GM12878 (cell line): ENCODE data around the gene CCDC83. TPM values are rescaled to one million over a fixed set of nuclear protein-coding genes. Genes with fewer than 3 reads are reported as not detected.
A peak's percentile ranks its signal among the peaks of the same experiment; 100 is the strongest.

ENCODE experiments used
- ATAC-seq: fragments of 200-7000 bp; cut with Tn5 transposase; 3 replicates; pipeline ENCODE4 v1.9.1; 2020; ENCODE audit warnings: mild to moderate bottlenecking, moderate library complexity
- BruUV-seq: library from RNA; stranded (reverse); fragments of 400-500 nt; replicated peaks from 2 replicates; lab custom pipeline; 2021; lab: Mats Ljungman, UMichigan
- CTCF ChIA-PET: fragments of 300-600 bp; sonication (Branson Sonifier 250); formaldehyde crosslinking; extraction: SDS; loops from one replicate; lab custom pipeline; 2021; ENCODE audit warnings: inconsistent platforms; lab: Yijun Ruan, JAX
- POLR2A ChIA-PET: fragments of 350-600 bp; formaldehyde crosslinking; extraction: SDS; loops from one replicate; lab custom pipeline; 2021; ENCODE audit warnings: inconsistent platforms; lab: Charles Lee
- RAD21 ChIA-PET: fragments of 300-600 bp; sonication (Branson Sonifier 250); formaldehyde crosslinking; loops from one replicate; lab custom pipeline; 2023; ENCODE audit warnings: antibody characterized with exemption; ENCODE audit not compliant: unreplicated experiment; lab: Charles Lee
- SMC1A ChIA-PET: fragments of 300-600 bp; sonication (Branson Sonifier 250); formaldehyde crosslinking; loops from one replicate; lab custom pipeline; 2023; ENCODE audit not compliant: unreplicated experiment, uncharacterized antibody; lab: Charles Lee
- DNase-seq: peaks from one replicate; pipeline ENCODE4 v3.0.0-alpha.2; 2011; ENCODE audit warnings: low read depth, low spot score
- FAIRE-seq: peaks from 3 replicates; lab custom pipeline; 2011; peaks lifted over from hg19 to GRCh38; lab: Jason Lieb, UNC
- H2AFZ ChIP-seq: 2 replicates; pipeline ENCODE4 v1.6.0; 2011; ENCODE audit warnings: low read depth, low read length, control low read depth; ENCODE audit not compliant: control insufficient read depth
- H3K27ac ChIP-seq: 2 replicates; pipeline ENCODE4 v1.5.1; 2011; ENCODE audit warnings: control low read depth; ENCODE audit not compliant: control insufficient read depth, insufficient read depth
- H3K27me3 ChIP-seq, 2 experiments: replicated peaks in 1 of 2; 2 replicates each; pipeline versions ENCODE4 v1.6.0 to v1.6.1; 2011; ENCODE audit warnings: low read length in 1 of 2; ENCODE audit not compliant: control insufficient read depth in 2 of 2, insufficient read depth in 2 of 2
- H3K36me3 ChIP-seq, 2 experiments: 2 replicates each; pipeline ENCODE4 v1.5.1; 2011; ENCODE audit warnings: low read length in 1 of 2; ENCODE audit not compliant: control insufficient read depth in 2 of 2, insufficient read depth in 2 of 2
- H3K4me1 ChIP-seq: 2 replicates; pipeline ENCODE4 v1.6.1; 2011; ENCODE audit warnings: mild to moderate bottlenecking, low read length, moderate library complexity, mixed read lengths; ENCODE audit not compliant: control insufficient read depth, insufficient read depth
- H3K4me2 ChIP-seq: 2 replicates; pipeline ENCODE4 v1.6.0; 2011; ENCODE audit warnings: control low read depth; ENCODE audit not compliant: control insufficient read depth, insufficient read depth
- H3K4me3 ChIP-seq: fragments of 200-600 bp; sonication (generic); 2 replicates; pipeline ENCODE4 v1.5.1; 2016
- H3K79me2 ChIP-seq: 2 replicates; pipeline ENCODE4 v1.6.0; 2011; ENCODE audit warnings: low read length; ENCODE audit not compliant: control insufficient read depth, insufficient read depth
- H3K9ac ChIP-seq: 2 replicates; pipeline ENCODE4 v1.8.0; 2011; ENCODE audit warnings: low read length, control low read depth, mixed read lengths; ENCODE audit not compliant: control insufficient read depth, insufficient read depth
- H3K9me3 ChIP-seq: replicated peaks from 3 replicates; pipeline ENCODE4 v1.5.1; 2011; ENCODE audit warnings: mild to moderate bottlenecking, low read length; ENCODE audit not compliant: control insufficient read depth, insufficient read depth
- H4K20me1 ChIP-seq: 2 replicates; pipeline ENCODE4 v1.6.0; 2011; ENCODE audit not compliant: control insufficient read depth, insufficient read depth
- ATF7 ChIP-seq: fragments of 450-650 bp; IDR thresholded peaks from 2 replicates; pipeline ENCODE4 v1.6.1; 2016; ENCODE audit warnings: low read depth, mild to moderate bottlenecking
- BCLAF1 ChIP-seq: fragments of 450-650 bp; IDR thresholded peaks from 2 replicates; pipeline ENCODE4 v1.6.1; 2017; ENCODE audit warnings: antibody characterized with exemption, mild to moderate bottlenecking, moderate library complexity
- EED ChIP-seq: sonication (generic); IDR thresholded peaks from 2 replicates; pipeline ENCODE4 v1.6.1; 2016; ENCODE audit warnings: antibody characterized with exemption, low read depth
- EGR1 ChIP-seq, 2 experiments: IDR thresholded peaks; 1 replicate in 1 of 2; 2 replicates in 1 of 2; pipeline ENCODE4 v1.6.1; 2011 to 2012; ENCODE audit warnings: low read depth in 2 of 2, low read length in 2 of 2, borderline replicate concordance in 1 of 2, mild to moderate bottlenecking in 1 of 2, moderate library complexity in 1 of 2
- KAT2A ChIP-seq: conservative IDR thresholded peaks from 2 replicates; pipeline ENCODE4 v1.6.1; 2011; ENCODE audit warnings: low read depth, low read length; ENCODE audit not compliant: control insufficient read depth
- MYC ChIP-seq: IDR thresholded peaks from 2 replicates; pipeline ENCODE4 v1.6.1; 2011; ENCODE audit warnings: mild to moderate bottlenecking, low read length, moderate library complexity, inconsistent platforms; ENCODE audit not compliant: insufficient read depth, insufficient replicate concordance, insufficient read length, severe bottlenecking
- NR2C2 ChIP-seq: IDR thresholded peaks from 2 replicates; pipeline ENCODE4 v1.6.1; 2011; ENCODE audit warnings: borderline replicate concordance, low read depth; ENCODE audit not compliant: control insufficient read depth, insufficient read length
- POLR2AphosphoS2 ChIP-seq: IDR thresholded peaks from 2 replicates; pipeline ENCODE4 v1.6.1; 2011; ENCODE audit warnings: low read depth, mild to moderate bottlenecking, low read length, improper control_type of control experiment, moderate library complexity
- POLR2AphosphoS5 ChIP-seq: IDR thresholded peaks from 2 replicates; pipeline ENCODE4 v1.6.1; 2011; ENCODE audit warnings: mild to moderate bottlenecking, low read length, inconsistent platforms
- RUNX3 ChIP-seq: IDR thresholded peaks from 2 replicates; pipeline ENCODE4 v1.6.1; 2012; ENCODE audit warnings: low read length, inconsistent platforms
- SKIL ChIP-seq: fragments of 450-650 bp; IDR thresholded peaks from 2 replicates; pipeline ENCODE4 v1.6.1; 2017; ENCODE audit warnings: mild to moderate bottlenecking, low read depth, inconsistent platforms; ENCODE audit not compliant: poor library complexity, severe bottlenecking
- WGBS: methylation state at CpG from one replicate; pipeline ENCODE4 v1.1.6; 2016; ENCODE audit warnings: low lambda C conversion rate; ENCODE audit not compliant: insufficient replicate concordance, insufficient coverage; ENCODE audit errors: missing lambda C conversion rate; 5-methylcytosine and 5-hydroxymethylcytosine counted together
- in situ Hi-C: fragments of 300-500 bp; cut with MboI; formaldehyde crosslinking; loops from 9 replicates; pipeline ENCODE4 v1.14.3; 2018; ENCODE audit warnings: mixed read lengths
- intact Hi-C: fragments of 100-400 bp; cut with micrococcal nuclease; formaldehyde crosslinking; loops from one replicate; pipeline ENCODE4 v1.14.2; 2022; ENCODE audit not compliant: unreplicated experiment
- polyA plus RNA-seq, 11 experiments: library from polyadenylated mRNA; depleted of rRNA in 4 of 11; unstranded in 6 of 11; stranded (reverse) in 5 of 11; fragments of >200 nt; fragmentation: Nextera tagmentation in 4 of 11; fragmentation: Illumina TruSeq in 1 of 11; extraction: Ambion mirVana in 4 of 11; extraction: Trizol in 1 of 11; gene quantifications; 1 replicate in 1 of 11; 2 replicates in 10 of 11; pipeline versions ENCODE4 v1.2.1 to v1.2.3, GENCODE V29; 2011 to 2016; ENCODE audit warnings: inconsistent platforms in 2 of 11, missing spikeins in 2 of 11, low read depth in 1 of 11
- total RNA-seq, 4 experiments: library from RNA; depleted of rRNA in 3 of 4; stranded (reverse); fragments of >200 nt in 3 of 4; fragmentation: Illumina TruSeq in 1 of 4; extraction: Trizol in 1 of 4; gene quantifications; 2 replicates each; pipeline versions ENCODE4 v1.2.1 to v1.2.3, GENCODE V29; 2013 to 2021

The CCDC83 gene
- total and polyA plus RNA-seq, 10 of the 15 experiments (the other 5 are each of a cell fraction or from before 2014, with no cell fraction given), result not detected

- peak; percentile 39 for TF ChIP-seq SKIL
- no peak for TF ChIP-seq EED
- no peak for TF ChIP-seq MYC
- TF ChIP-seq KAT2A, result no peak
- no peak for TF ChIP-seq ATF7
These were observed 92.5 kb downstream of the CCDC83 start (continued) for GRCh38 chr11:85947431-85948272.

GRCh38 chr11:85948884-85949283, 93.7 kb downstream of the CCDC83 start:
- intact Hi-C loops (loop anchor here (5.0 to 10.0 kb wide), 2 partner anchors 268 to 354 kb away; no protein-coding TSS in a partner anchor), in situ Hi-C loops (no loop called here)
- ATAC-seq (peak; percentile 51), DNase-seq (no peak), FAIRE-seq (no peak)
- TF ChIP-seq NR2C2, result no peak
- TF ChIP-seq RUNX3, result 0 out of 2 replicates have a peak, but pooled peaks have one; percentile 2
- TF ChIP-seq POLR2AphosphoS2, result 0 out of 2 replicates have a peak, but pooled peaks have one; percentile 9
- no peak for TF ChIP-seq BCLAF1
- TF ChIP-seq EGR1 (IDR thresholded peaks at IDR 0.05; ENCODE audit: borderline replicate concordance in 1 of 2, low read depth in 2 of 2, low read length in 2 of 2), result no peak
- TF ChIP-seq POLR2AphosphoS5, result peak; percentile 54
- ChIA-PET POLR2A (interaction anchor here (0.9 kb wide), 1 partner anchor 67 kb away, joined by 4 read pairs; no protein-coding TSS in a partner anchor), RAD21 (interaction anchor here (0.9 to 1.1 kb wide), 2 partner anchors 93 to 269 kb away, joined by 3 to 4 read pairs; no protein-coding TSS in a partner anchor), SMC1A (interaction anchor here (0.7 to 1.3 kb wide), 3 partner anchors 43 to 244 kb away, joined by 3 to 4 read pairs (median 3); no protein-coding TSS in a partner anchor), CTCF (interaction anchor here (0.9 to 1.8 kb wide), 4 partner anchors 9 to 270 kb away, joined by 3 to 6 read pairs (median 4); no protein-coding TSS in a partner anchor)
- no TSS peak for BruUV-seq
- Histone ChIP-seq H3K4me1 (peaks cover 13% of the 10 kb centered on the region), H2AFZ (no peak overlapping the region), H3K4me3 (no peak overlapping the region), H3K9me3 (peaks cover 10% of the 10 kb centered on the region; the same call in 2 of the 3 replicates), H3K4me2 (no peak overlapping the region), H4K20me1 (no peaks in the 10 kb centered on the region), H3K27me3 (no peaks in the 10 kb centered on the region), H3K27ac (no peak overlapping the region), H3K79me2 (no peaks in the 10 kb centered on the region), H3K9ac (no peak overlapping the region), H3K36me3 (peaks cover 0 to 4% of the 10 kb centered on the region in 2 experiments; a peak in 3 of 4 replicates)
- 95% methylated on average over 2 of the region's 2 CpGs for WGBS
